Thyroid gland (tissue), 4 donors: ENCODE measurements around the gene OR5B12. TPM values are rescaled to one million over a fixed set of nuclear protein-coding genes. Genes with fewer than 3 reads are reported as not detected.

Experiments used
- DNase-seq, 2 donors: peaks; one replicate each; pipeline ENCODE4 v3.0.0-alpha.2; 2019
- H3K27ac ChIP-seq, 3 donors: fragments of 200-600 bp; sonication (generic); 1 replicate in 2 of 3; 2 replicates in 1 of 3; pipeline ENCODE4 v1.5.1; 2016 to 2019; ENCODE audit warnings: mild to moderate bottlenecking in 1 of 3, moderate library complexity in 1 of 3
- H3K27me3 ChIP-seq: fragments of 200-600 bp; sonication (generic); one replicate; pipeline ENCODE4 v1.5.1; 2019
- H3K36me3 ChIP-seq, 2 donors: fragments of 200-600 bp; sonication (generic); one replicate each; pipeline ENCODE4 v1.5.1; 2016 to 2019
- H3K4me1 ChIP-seq, 2 donors: fragments of 200-600 bp; sonication (generic); one replicate each; pipeline ENCODE4 v1.5.1; 2017 to 2019
- H3K4me3 ChIP-seq, 3 donors: fragments of 200-600 bp; sonication (generic); replicated peaks in 1 of 3; 1 replicate in 2 of 3; 2 replicates in 1 of 3; pipeline ENCODE4 v1.5.1; 2016; ENCODE audit warnings: mild to moderate bottlenecking in 1 of 3
- H3K9me3 ChIP-seq: fragments of 200-600 bp; sonication (generic); one replicate; pipeline ENCODE4 v1.5.1; 2017
- POLR2A ChIP-seq, 2 donors: fragments of 450-650 bp; IDR thresholded peaks; one replicate each; pipeline ENCODE4 v1.6.1; 2017; ENCODE audit warnings: antibody characterized with exemption in 2 of 2, mild to moderate bottlenecking in 2 of 2, moderate library complexity in 1 of 2
- WGBS, 2 donors: methylation state at CpG; one replicate each; pipeline ENCODE4 v1.1.5; 2017; 5-methylcytosine and 5-hydroxymethylcytosine counted together
- intact Hi-C: fragments of 100-400 bp; cut with DNase I; formaldehyde crosslinking; loops from one replicate; pipeline ENCODE4 v1.15.1; 2023
- total RNA-seq, 4 donors: library from RNA; depleted of rRNA; stranded (reverse); fragments of >200 nt; gene quantifications; one replicate each; pipeline ENCODE4 v1.2.3, GENCODE V29; 2016
- TF ChIP-seq, protein P1 (sequence below), 6 experiments: fragments of 200-600 bp in 3 of 6; fragments of 450-650 bp in 3 of 6; sonication (generic) in 3 of 6; IDR thresholded peaks; one replicate each; pipeline ENCODE4 v1.5.1; 2016 to 2019; ENCODE audit warnings: antibody characterized with exemption in 6 of 6, mild to moderate bottlenecking in 2 of 6, inconsistent platforms in 1 of 6, moderate library complexity in 1 of 6

OR5B12 gene
- total RNA-seq: not detected

DNA sequence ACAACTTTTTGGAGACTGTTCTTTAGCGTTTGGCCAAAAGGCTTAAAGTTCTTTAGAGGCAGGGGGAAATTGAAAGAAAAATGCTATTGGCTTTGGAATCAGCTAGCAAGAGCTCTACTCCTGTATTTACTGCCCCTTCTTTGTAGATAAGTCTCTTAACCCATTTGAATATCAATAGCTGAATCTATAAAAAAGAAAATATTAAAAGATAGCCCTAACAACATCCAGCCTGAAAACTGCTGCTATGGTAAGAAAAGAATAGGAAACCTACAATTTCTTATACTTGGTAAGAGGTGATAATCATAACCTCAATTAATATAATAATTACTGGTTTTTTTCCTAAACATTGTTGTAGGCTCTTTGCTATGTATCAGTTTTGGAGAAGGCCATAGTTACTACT is at the start of gene OR5B12:
Gene OR5B12, minus strand, starts transcription at position 101 of the 400 bp plus-strand sequence. CDS start 2,085 bp downstream, outside the sequence.
- WGBS, 2 donors: 80 to 88% methylated on average over 1 of the region's 1 CpG
- intact Hi-C loops: no loop called here
- H3K27me3 ChIP-seq: no peaks in the 10 kb centered on the region
- H3K9me3 ChIP-seq: no peaks in the 10 kb centered on the region
- no peak for DNase-seq
- H3K27ac ChIP-seq: no peak within 1 kb of the TSS
- H3K36me3 ChIP-seq: no peaks in the 10 kb centered on the region
- H3K4me3 ChIP-seq: no peak within 1 kb of the TSS
- H3K4me1 ChIP-seq: no peaks in the 10 kb centered on the region
- no peak for TF ChIP-seq POLR2A (IDR thresholded peaks at IDR 0.05)

- TF ChIP-seq, protein P1, sequence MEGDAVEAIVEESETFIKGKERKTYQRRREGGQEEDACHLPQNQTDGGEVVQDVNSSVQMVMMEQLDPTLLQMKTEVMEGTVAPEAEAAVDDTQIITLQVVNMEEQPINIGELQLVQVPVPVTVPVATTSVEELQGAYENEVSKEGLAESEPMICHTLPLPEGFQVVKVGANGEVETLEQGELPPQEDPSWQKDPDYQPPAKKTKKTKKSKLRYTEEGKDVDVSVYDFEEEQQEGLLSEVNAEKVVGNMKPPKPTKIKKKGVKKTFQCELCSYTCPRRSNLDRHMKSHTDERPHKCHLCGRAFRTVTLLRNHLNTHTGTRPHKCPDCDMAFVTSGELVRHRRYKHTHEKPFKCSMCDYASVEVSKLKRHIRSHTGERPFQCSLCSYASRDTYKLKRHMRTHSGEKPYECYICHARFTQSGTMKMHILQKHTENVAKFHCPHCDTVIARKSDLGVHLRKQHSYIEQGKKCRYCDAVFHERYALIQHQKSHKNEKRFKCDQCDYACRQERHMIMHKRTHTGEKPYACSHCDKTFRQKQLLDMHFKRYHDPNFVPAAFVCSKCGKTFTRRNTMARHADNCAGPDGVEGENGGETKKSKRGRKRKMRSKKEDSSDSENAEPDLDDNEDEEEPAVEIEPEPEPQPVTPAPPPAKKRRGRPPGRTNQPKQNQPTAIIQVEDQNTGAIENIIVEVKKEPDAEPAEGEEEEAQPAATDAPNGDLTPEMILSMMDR (IDR thresholded peaks at IDR 0.05): no peak
- TF ChIP-seq POLR2A (IDR thresholded peaks at IDR 0.05): no peak
- Histone ChIP-seq H3K27me3 (no peaks in the 10 kb centered on the region), H3K4me3 (no peak overlapping the region), H3K4me1 (no peaks in the 10 kb centered on the region), H3K27ac (no peak overlapping the region), H3K9me3 (no peaks in the 10 kb centered on the region), H3K36me3 (no peaks in the 10 kb centered on the region)
- intact Hi-C loops: no loop called here
- 45 to 87% methylated on average over 2 of the region's 2 CpGs for WGBS, 2 donors
- DNase-seq: no peak
Measured at GRCh38 chr11:58490827-58491226, 48.8 kb upstream of the OR5B12 start.

GRCh38 chr11:58487170-58487569 is 45.1 kb upstream of the OR5B12 start:
- no peak for DNase-seq
- intact Hi-C loops: no loop called here
- H3K4me1 ChIP-seq: no peaks in the 10 kb centered on the region
- H3K36me3 ChIP-seq: no peaks in the 10 kb centered on the region
- TF ChIP-seq POLR2A (IDR thresholded peaks at IDR 0.05): no peak
- TF ChIP-seq, protein P1 (IDR thresholded peaks at IDR 0.05): no peak
- H3K4me3 ChIP-seq: no peak overlapping the region
- no peaks in the 10 kb centered on the region for H3K9me3 ChIP-seq
- no peaks in the 10 kb centered on the region for H3K27me3 ChIP-seq
- no peak overlapping the region for H3K27ac ChIP-seq

DNA sequence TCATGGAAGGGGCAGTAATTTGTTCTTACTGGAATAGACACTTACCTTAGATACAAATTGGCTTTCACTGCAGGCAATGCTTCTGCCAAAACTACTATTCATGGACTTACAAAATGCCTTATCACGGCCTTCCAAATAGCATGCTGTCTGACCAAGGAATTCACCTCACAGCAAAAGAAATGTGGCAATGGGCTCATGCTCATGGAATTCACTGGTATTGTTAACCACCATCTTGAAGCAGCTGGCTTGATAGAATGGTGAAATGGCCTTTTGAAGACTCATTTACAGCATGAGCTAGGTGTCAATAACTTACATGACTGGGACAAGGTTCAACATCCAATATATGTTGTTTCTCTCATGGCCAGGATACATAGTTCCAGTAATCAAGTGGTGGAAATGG is 43.9 kb upstream of the OR5B12 start:
- TF ChIP-seq, protein P1 (IDR thresholded peaks at IDR 0.05): no peak
- no peak for TF ChIP-seq POLR2A (IDR thresholded peaks at IDR 0.05)
- intact Hi-C loops: no loop called here
- Histone ChIP-seq H3K4me3 (no peak overlapping the region), H3K27me3 (no peaks in the 10 kb centered on the region), H3K4me1 (no peaks in the 10 kb centered on the region), H3K36me3 (no peaks in the 10 kb centered on the region), H3K27ac (no peak overlapping the region), H3K9me3 (no peaks in the 10 kb centered on the region)
- WGBS, 2 donors: 71 to 88% methylated on average over 1 of the region's 1 CpG
- DNase-seq: no peak

GRCh38 chr11:58471892-58472291 is 29.9 kb upstream of the OR5B12 start:
- DNase-seq: no peak
- intact Hi-C loops: no loop called here
- TF ChIP-seq, protein P1 (IDR thresholded peaks at IDR 0.05): no peak
- no peak for TF ChIP-seq POLR2A (IDR thresholded peaks at IDR 0.05)

GRCh38 chr11:58466293-58466692 is 24.3 kb upstream of the OR5B12 start:
- no peaks in the 10 kb centered on the region for H3K36me3 ChIP-seq
- H3K9me3 ChIP-seq: no peaks in the 10 kb centered on the region
- 81 to 85% methylated on average over 1 of the region's 1 CpG for WGBS, 2 donors
- H3K4me3 ChIP-seq: no peak overlapping the region
- no peak for DNase-seq
- H3K4me1 ChIP-seq: no peaks in the 10 kb centered on the region
- no peaks in the 10 kb centered on the region for H3K27me3 ChIP-seq
- no peak for TF ChIP-seq POLR2A (IDR thresholded peaks at IDR 0.05)
- TF ChIP-seq, protein P1 (IDR thresholded peaks at IDR 0.05): no peak
- H3K27ac ChIP-seq: no peak overlapping the region
- intact Hi-C loops: no loop called here

More at GRCh38 chr11:58471892-58472291, 29.9 kb upstream of the OR5B12 start:
- Histone ChIP-seq H3K36me3 (no peaks in the 10 kb centered on the region), H3K9me3 (no peaks in the 10 kb centered on the region), H3K4me1 (no peaks in the 10 kb centered on the region), H3K4me3 (no peak overlapping the region), H3K27me3 (no peaks in the 10 kb centered on the region), H3K27ac (no peak overlapping the region)
